HG03039 (cell line): ENCODE measurements around the gene CASR.
"Not testable (repeated sequence)": the region's sequence is repeated elsewhere in the genome, so short reads cannot be mapped to it uniquely, and the experiment has no call there.

Experiments
- ATAC-seq: cut with Tn5 transposase; IDR thresholded peaks from one replicate; pipeline ENCODE4 v1.9.1; 2021; ENCODE audit warnings: mild to moderate bottlenecking, moderate library complexity; ENCODE audit not compliant: unreplicated experiment

CASR gene, protein sequence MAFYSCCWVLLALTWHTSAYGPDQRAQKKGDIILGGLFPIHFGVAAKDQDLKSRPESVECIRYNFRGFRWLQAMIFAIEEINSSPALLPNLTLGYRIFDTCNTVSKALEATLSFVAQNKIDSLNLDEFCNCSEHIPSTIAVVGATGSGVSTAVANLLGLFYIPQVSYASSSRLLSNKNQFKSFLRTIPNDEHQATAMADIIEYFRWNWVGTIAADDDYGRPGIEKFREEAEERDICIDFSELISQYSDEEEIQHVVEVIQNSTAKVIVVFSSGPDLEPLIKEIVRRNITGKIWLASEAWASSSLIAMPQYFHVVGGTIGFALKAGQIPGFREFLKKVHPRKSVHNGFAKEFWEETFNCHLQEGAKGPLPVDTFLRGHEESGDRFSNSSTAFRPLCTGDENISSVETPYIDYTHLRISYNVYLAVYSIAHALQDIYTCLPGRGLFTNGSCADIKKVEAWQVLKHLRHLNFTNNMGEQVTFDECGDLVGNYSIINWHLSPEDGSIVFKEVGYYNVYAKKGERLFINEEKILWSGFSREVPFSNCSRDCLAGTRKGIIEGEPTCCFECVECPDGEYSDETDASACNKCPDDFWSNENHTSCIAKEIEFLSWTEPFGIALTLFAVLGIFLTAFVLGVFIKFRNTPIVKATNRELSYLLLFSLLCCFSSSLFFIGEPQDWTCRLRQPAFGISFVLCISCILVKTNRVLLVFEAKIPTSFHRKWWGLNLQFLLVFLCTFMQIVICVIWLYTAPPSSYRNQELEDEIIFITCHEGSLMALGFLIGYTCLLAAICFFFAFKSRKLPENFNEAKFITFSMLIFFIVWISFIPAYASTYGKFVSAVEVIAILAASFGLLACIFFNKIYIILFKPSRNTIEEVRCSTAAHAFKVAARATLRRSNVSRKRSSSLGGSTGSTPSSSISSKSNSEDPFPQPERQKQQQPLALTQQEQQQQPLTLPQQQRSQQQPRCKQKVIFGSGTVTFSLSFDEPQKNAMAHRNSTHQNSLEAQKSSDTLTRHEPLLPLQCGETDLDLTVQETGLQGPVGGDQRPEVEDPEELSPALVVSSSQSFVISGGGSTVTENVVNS

DNA sequence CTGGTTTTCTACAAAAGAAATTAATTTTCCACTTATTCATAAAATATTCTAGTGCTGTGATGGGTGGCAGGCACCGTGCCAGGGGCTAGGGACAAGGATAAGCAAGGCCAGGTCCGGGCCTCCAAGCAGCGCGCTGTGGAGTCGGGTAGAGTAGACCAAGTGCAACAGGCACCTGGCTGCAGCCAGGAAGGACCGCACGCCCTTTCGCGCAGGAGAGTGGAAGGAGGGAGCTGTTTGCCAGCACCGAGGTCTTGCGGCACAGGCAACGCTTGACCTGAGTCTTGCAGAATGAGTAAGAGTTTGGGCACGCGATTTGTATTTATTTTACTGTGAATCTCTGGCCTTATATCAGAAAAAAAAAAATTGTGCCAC lies at the start of gene CASR:
TSS of gene CASR (plus strand) at position 148 of the 372 bp plus-strand sequence. CDS start 70,522 bp downstream, outside the sequence.
- ATAC-seq, result no peak

- peak; percentile 92 for ATAC-seq
Measured at GRCh38 chr3:122146466-122146865, 37.0 kb upstream of the CASR start.

- no peak for ATAC-seq
Measured at GRCh38 chr3:122148941-122149627, 34.4 kb upstream of the CASR start.

DNA sequence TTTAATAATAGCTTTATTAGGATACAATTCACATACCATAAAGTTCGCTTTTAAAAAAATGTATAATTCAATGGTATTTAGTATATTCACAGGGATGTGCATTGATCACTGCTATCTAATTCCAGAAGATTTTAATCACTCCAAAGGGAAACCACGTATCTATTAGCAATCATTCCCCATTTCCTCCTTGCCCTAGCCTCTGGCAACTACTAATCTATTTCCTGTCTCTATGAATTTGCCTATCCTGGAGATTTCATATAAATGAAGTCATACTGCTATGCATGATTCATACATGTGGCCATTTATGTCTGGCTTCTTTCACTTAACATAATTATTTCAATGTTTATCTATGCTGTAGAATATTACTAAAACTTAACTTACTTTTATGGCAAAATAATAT lies 32.0 kb upstream of the CASR start:
- no peak for ATAC-seq

DNA sequence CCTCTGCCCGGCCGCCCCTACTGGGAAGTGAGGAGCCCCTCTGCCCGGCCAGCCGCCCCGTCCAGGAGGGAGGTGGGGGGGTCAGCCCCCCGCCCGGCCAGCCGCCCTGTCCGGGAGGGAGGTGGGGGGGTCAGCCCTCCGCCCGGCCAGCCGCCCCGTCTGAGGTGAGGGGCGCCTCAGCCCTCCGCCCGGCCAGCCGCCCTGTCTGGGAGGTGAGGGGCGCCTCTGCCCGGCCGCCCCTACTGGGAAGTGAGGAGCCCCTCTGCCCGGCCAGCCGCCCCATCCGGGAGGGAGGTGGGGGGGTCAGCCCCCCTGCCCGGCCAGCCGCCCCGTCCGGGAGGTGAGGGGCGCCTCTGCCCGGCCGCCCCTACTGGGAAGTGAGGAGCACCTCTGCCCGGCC lies 18.5 kb upstream of the CASR start:
- ATAC-seq, result not testable (repeated sequence)

DNA sequence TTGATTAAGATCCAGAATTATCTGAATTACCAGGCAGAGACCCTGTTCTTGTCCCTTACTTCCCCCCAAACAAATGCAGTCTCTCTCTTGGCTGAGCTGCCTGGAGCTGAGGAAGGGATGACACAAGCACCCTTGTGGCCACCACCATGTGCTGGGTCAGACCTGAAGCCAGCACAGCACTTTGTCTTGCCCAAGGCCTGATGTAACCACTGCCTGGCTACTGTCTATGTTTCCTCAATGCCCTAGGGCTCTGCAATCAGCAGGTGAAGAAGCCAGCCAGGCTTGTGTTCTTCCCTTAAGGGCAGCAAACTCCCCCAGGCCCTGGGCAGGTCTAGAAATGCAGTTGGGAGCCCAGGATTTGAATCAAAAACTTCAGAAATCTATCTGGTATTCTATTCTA lies 15.8 kb upstream of the CASR start:
- ATAC-seq, result no peak

GRCh38 chr3:122168044-122168443 lies 15.4 kb upstream of the CASR start:
- ATAC-seq, result no peak

GRCh38 chr3:122169911-122170310 lies 13.6 kb upstream of the CASR start:
- ATAC-seq, result no peak

- ATAC-seq, result not testable (repeated sequence)
Measured at GRCh38 chr3:122171361-122171760, 12.1 kb upstream of the CASR start.

DNA sequence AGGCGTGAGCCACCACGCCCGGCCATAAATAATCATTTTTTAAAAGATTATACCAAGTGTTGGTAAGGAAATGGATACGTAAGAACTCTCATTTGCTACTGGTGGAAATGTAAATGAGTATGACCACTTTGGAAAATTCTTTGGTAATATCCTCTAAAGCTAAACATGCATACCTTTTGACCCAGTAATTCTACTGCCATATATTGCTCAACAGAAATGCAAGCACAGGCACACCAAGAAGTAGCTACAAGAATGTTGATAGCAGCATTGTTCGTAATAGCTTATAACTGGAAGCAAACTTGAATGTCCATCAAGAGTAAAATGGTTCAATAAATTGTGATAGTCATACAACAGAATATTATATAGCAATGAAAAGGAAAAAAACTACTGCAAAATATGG lies 4.8 kb upstream of the CASR start:
- no peak for ATAC-seq

- ATAC-seq, result no peak
Measured at GRCh38 chr3:122183893-122184590, 574 bp downstream of the CASR start.

DNA sequence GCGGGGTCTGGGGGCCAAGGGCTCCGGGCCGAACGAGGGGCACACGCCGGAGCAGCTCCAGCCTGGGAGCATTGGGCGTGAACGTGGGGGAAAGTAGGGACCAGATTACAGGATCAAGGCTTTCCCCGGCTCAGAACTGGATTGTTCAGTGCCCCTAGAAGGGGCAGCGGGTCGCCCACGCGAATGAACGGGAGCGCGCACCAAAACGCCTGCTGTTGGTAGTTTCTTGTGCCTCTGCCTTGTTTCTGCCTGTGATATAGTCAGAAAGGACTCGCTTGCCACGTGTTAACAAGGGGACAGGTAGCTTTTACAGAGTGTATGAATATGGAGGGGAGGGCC lies 1.1 kb downstream of the CASR start:
- no peak for ATAC-seq

DNA sequence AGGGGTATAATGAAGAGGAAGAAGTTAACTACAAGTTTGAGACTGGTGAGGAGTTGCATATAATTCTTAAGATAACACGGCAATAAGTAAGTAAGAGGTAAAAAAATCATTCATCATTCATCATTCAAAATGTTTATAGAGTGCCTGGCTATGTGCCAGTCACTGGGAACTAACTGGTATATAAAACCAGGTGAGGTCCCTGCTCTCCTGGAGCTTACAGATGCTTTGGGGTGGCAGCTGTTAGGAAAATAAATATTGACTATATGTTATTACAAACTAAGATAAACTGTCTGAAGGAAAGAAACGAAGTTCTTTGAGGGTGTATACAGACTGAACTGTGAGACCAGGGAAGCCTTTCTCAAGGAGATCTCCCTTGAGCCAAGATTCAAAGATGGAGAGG lies 2.9 kb downstream of the CASR start:
- no peak for ATAC-seq

DNA sequence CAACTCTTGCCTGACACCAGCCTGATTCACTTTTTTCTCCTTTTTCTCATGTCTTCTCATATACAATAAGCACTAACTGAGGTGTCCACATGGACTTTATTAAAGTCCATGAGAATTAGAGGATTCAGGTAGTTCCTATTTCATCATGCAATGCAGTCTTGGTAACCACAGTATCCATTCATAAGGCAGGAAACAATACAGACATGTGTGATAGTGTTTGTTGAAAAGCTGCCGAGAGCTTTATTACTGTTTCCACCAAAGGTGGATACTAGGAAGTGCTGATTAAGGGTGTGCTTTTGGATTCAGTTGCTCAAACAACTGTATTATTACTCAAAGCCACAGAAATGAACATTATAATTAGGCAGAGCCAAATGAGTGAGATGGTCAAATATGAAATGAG lies 5.3 kb downstream of the CASR start:
- ATAC-seq, result no peak

DNA sequence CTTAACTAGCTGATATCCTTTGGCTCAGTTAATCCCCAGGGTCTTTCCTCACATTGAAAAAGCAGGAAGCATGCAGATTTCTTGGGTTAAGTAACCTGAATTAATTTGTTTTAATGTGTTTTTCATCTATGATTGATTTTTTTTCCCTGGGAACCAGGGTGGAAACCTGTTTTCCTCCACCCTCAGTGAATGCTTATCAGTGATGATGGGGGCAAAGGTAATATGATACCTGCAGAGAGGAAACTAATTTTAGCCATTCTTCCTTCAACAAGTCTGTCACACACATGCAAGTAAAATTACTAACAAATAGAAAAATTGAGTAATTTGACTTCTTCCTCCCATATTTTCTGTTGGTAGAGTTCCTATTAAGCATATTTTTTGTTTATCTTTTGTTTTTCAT lies 5.9 kb downstream of the CASR start:
- no peak for ATAC-seq

DNA sequence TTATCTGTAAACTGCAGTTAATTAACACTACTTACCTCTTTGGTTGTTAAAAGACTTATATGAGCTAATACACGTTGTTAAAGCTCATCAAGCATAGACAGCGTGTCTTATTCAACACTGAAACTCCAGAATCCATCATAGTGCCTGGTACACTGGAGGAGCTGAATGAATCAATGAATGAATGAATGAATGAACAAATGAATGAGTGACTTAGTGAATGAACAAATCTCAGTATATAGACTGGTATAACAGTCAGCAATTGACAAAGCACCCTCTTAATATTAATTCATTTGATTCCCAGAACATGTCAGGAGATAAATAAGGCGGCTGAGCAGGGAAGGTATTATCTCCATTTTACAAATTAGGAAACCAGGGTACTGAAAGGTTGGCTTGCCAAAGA lies 7.1 kb downstream of the CASR start:
- ATAC-seq, result no peak

- ATAC-seq, result no peak
Measured at GRCh38 chr3:122198966-122199365, 15.5 kb downstream of the CASR start.

DNA sequence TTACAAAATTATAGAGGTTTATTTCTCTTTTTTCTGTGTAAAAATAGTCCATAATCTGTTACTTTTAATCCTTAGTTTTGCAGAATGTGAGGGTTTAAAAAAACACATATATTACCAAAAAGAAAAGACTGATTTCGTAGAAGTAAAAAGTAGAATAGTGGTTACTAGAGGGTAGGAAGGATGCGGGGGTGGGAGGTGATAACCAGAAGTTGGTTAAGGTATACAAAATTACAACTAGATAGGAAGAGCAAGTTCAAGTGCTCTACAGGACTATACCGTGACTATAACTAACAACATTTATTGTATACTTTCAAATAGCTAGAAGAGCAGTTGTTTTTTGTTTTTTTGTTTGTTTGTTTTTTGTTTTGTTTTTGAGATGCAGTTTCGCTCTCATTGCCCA lies 16.1 kb downstream of the CASR start:
- ATAC-seq, result no peak

- ATAC-seq, result no peak
Measured at GRCh38 chr3:122200661-122201060, 17.2 kb downstream of the CASR start.

DNA sequence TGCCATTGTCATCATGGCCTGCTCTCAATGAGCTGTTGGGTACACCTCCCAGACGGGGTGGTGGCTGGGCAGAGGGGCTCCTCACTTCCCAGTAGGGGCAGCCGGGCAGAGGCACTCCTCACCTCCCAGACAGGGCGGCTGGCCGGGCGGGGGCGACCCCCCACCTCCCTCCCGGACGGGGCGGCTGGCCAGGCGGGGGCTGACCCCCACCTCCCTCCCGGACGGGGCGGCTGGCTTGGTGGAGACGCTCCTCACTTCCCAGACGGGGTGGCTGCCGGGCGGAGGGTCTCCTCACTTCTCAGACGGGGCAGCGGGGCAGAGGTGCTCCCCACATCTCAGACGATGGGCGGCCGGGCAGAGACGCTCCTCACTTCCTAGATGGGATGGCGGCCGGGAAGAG lies 18.0 kb downstream of the CASR start:
- not testable (repeated sequence) for ATAC-seq

DNA sequence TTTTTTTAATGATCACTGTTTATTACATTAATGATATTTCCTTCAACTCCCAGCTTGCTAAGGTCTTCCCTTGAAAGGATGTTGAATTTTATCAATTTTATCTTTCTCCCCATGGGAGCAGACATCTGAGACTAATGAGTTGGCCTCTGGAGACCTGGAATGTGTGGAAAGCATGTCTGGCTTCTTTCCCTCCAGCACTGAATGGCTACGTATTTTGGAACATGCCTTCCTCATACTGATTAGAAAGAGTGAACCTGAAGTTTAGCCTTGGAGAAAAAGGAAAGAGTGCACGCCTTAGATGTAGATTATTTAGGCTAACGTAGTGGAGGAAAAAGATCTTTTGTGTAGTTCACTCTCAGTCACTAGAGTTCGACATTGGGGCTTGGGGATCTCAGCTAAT lies 25.1 kb downstream of the CASR start:
- ATAC-seq, result no peak
